ENCODE data around the gene PFDN1. TPM values are rescaled to one million over a fixed set of nuclear protein-coding genes. Genes with fewer than 3 reads are reported as not detected.

Gene PFDN1
- total RNA-seq, 2 experiments from 2014 or later: 49.1 to 50.6 TPM

GRCh38 chr5:140329739-140330481 lies 27.0 kb upstream of the PFDN1 start:
- ChIA-PET POLR2A (interaction anchor here (0.6 kb wide), 1 partner anchor 491 kb away, joined by 3 read pairs; no protein-coding TSS in a partner anchor), CTCF (interaction anchor here (0.6 to 2.6 kb wide), 5 partner anchors 8 to 224 kb away, joined by 3 to 11 read pairs (median 3); no protein-coding TSS in a partner anchor)

GRCh38 chr5:140328036-140328764 lies 25.3 kb upstream of the PFDN1 start:
- Mint-ChIP-seq H3K9me3 (no peaks in the 10 kb centered on the region), H3K27me3 (no peaks in the 10 kb centered on the region), H3K27ac (no peak overlapping the region), H3K4me3 (no peak overlapping the region), H3K36me3 (ENCODE audit: low read depth) (no peaks in the 10 kb centered on the region), H3K4me1 (ENCODE audit: low read depth) (peaks cover 7% of the 10 kb centered on the region)
- POLR2A ChIA-PET: no interaction called here
- TF ChIP-seq CTCF (IDR thresholded peaks at IDR 0.05): no peak
- ATAC-seq: no peak
- DNase-seq: no peak
- CTCF ChIA-PET: interaction anchor here (1.1 to 2.6 kb wide), 4 partner anchors 19 to 85 kb away, joined by 3 to 11 read pairs (median 4); no protein-coding TSS in a partner anchor
- intact Hi-C loops (cut with micrococcal nuclease): no loop called here

More at GRCh38 chr5:140329739-140330481, 27.0 kb upstream of the PFDN1 start:
- H3K27ac Mint-ChIP-seq: no peak overlapping the region
- peaks cover 5% of the 10 kb centered on the region for H3K36me3 Mint-ChIP-seq (ENCODE audit: low read depth)
- no peak for TF ChIP-seq CTCF (IDR thresholded peaks at IDR 0.05)
- ATAC-seq (no peak), DNase-seq (no peak)
- peaks cover 3% of the 10 kb centered on the region for H3K4me1 Mint-ChIP-seq (ENCODE audit: low read depth)
- intact Hi-C loops (cut with micrococcal nuclease): no loop called here
- H3K27me3 Mint-ChIP-seq: no peaks in the 10 kb centered on the region
- no peaks in the 10 kb centered on the region for H3K9me3 Mint-ChIP-seq
- no peak overlapping the region for H3K4me3 Mint-ChIP-seq

- H3K27ac Mint-ChIP-seq: no peak overlapping the region
- no peaks in the 10 kb centered on the region for H3K27me3 Mint-ChIP-seq
- ATAC-seq (no peak), DNase-seq (no peak)
- ChIA-PET POLR2A (no interaction called here), CTCF (interaction anchor here (1.2 to 2.6 kb wide), 3 partner anchors 19 to 84 kb away, joined by 3 to 11 read pairs (median 6); no protein-coding TSS in a partner anchor)
- H3K9me3 Mint-ChIP-seq: no peaks in the 10 kb centered on the region
- peaks cover 7% of the 10 kb centered on the region for H3K4me1 Mint-ChIP-seq (ENCODE audit: low read depth)
- intact Hi-C loops (cut with micrococcal nuclease): no loop called here
- H3K4me3 Mint-ChIP-seq: no peak overlapping the region
- H3K36me3 Mint-ChIP-seq (ENCODE audit: low read depth): no peaks in the 10 kb centered on the region
- TF ChIP-seq CTCF (IDR thresholded peaks at IDR 0.05): no peak
Measured at GRCh38 chr5:140327589-140327988, 24.7 kb upstream of the PFDN1 start.

GRCh38 chr5:140325486-140325885 lies 22.6 kb upstream of the PFDN1 start:
- ATAC-seq (no peak), DNase-seq (no peak)
- no peak for TF ChIP-seq CTCF (IDR thresholded peaks at IDR 0.05)
- CTCF ChIA-PET: no interaction called here
- H3K4me1 Mint-ChIP-seq (ENCODE audit: low read depth): peaks cover 7% of the 10 kb centered on the region
- H3K9me3 Mint-ChIP-seq: no peaks in the 10 kb centered on the region
- no peak overlapping the region for H3K27ac Mint-ChIP-seq
- H3K4me3 Mint-ChIP-seq: no peak overlapping the region
- H3K36me3 Mint-ChIP-seq (ENCODE audit: low read depth): no peaks in the 10 kb centered on the region
- POLR2A ChIA-PET: interaction anchor here (0.7 kb wide), 1 partner anchor 10 kb away, joined by 3 read pairs; no protein-coding TSS in a partner anchor
- H3K27me3 Mint-ChIP-seq: no peaks in the 10 kb centered on the region
- intact Hi-C loops (cut with micrococcal nuclease): no loop called here

Measured in activated CD8-positive, alpha-beta T cell treated with anti-CD3 and anti-CD28 coated beads for 36 hours (primary cell).